ENCODE data around the gene ANKRD17.
"Not testable (repeated sequence)": the region's sequence is repeated elsewhere in the genome, so short reads cannot be mapped to it uniquely, and the experiment has no call there.

ANKRD17 gene

GRCh38 chr4:73248416-73248815, 10.2 kb downstream of the ANKRD17 start:
- DNase-seq (ENCODE audit: low read depth) = no peak

- no peak for DNase-seq (ENCODE audit: low read depth)
Observed at GRCh38 chr4:73247100-73247499, 11.5 kb downstream of the ANKRD17 start.

GRCh38 chr4:73245955-73246354, 12.6 kb downstream of the ANKRD17 start:
- no peak for DNase-seq (ENCODE audit: low read depth)

GRCh38 chr4:73244945-73245601, 13.5 kb downstream of the ANKRD17 start:
- no peak for DNase-seq (ENCODE audit: low read depth)

GRCh38 chr4:73237044-73237443, 21.6 kb downstream of the ANKRD17 start:
- no peak for DNase-seq (ENCODE audit: low read depth)

GRCh38 chr4:73236151-73236550, 22.4 kb downstream of the ANKRD17 start:
- DNase-seq (ENCODE audit: low read depth) = no peak

GRCh38 chr4:73234712-73235111, 23.9 kb downstream of the ANKRD17 start:
- no peak for DNase-seq (ENCODE audit: low read depth)

- no peak for DNase-seq (ENCODE audit: low read depth)
Observed at GRCh38 chr4:73231518-73232487, 26.8 kb downstream of the ANKRD17 start.

GRCh38 chr4:73230865-73231517, 27.6 kb downstream of the ANKRD17 start:
- no peak for DNase-seq (ENCODE audit: low read depth)

GRCh38 chr4:73228800-73229199, 29.8 kb downstream of the ANKRD17 start:
- DNase-seq (ENCODE audit: low read depth) = not testable (repeated sequence)

GRCh38 chr4:73224886-73225285, 33.7 kb downstream of the ANKRD17 start:
- no peak for DNase-seq (ENCODE audit: low read depth)

- no peak for DNase-seq (ENCODE audit: low read depth)
Observed at GRCh38 chr4:73223258-73223650, 35.3 kb downstream of the ANKRD17 start.

GRCh38 chr4:73222466-73223257, 35.9 kb downstream of the ANKRD17 start:
- peak; percentile 84 for DNase-seq (ENCODE audit: low read depth)

GRCh38 chr4:73221734-73222133, 36.9 kb downstream of the ANKRD17 start:
- no peak for DNase-seq (ENCODE audit: low read depth)

GRCh38 chr4:73220815-73221214, 37.8 kb downstream of the ANKRD17 start:
- no peak for DNase-seq (ENCODE audit: low read depth)

GRCh38 chr4:73213916-73214653, 44.5 kb downstream of the ANKRD17 start:
- no peak for DNase-seq (ENCODE audit: low read depth)

- no peak for DNase-seq (ENCODE audit: low read depth)
Observed at GRCh38 chr4:73212982-73213730, 45.4 kb downstream of the ANKRD17 start.

- DNase-seq (ENCODE audit: low read depth) = no peak
Observed at GRCh38 chr4:73211968-73212367, 46.6 kb downstream of the ANKRD17 start.

- peak; percentile 39 for DNase-seq (ENCODE audit: low read depth)
Observed at GRCh38 chr4:73208376-73208775, 50.2 kb downstream of the ANKRD17 start.

- no peak for DNase-seq (ENCODE audit: low read depth)
Observed at GRCh38 chr4:73206236-73206635, 52.4 kb downstream of the ANKRD17 start.

Measured in GM04503 (cell line).